Cardiac muscle cell (in vitro differentiated cells and primary cell): ENCODE data around the gene PROM1. TPM values are rescaled to one million over a fixed set of nuclear protein-coding genes. Genes with fewer than 3 reads are reported as not detected.
A peak's percentile ranks its signal among the peaks of the same experiment; 100 is the strongest.

ENCODE experiments used
- DNase-seq, 2 donors: peaks; one replicate each; pipeline versions ENCODE4 v3.0.0 to v3.0.0-alpha.2; 2010 to 2017; ENCODE audit warnings: low read depth in 1 of 2, low spot score in 1 of 2
- H3K27ac ChIP-seq: fragments of 200-600 bp; sonication (generic); 2 replicates; pipeline ENCODE4 v1.5.1; 2016
- H3K27me3 ChIP-seq: fragments of 200-600 bp; sonication (generic); 2 replicates; pipeline ENCODE4 v1.6.0; 2016; ENCODE audit warnings: control low read depth
- H3K36me3 ChIP-seq: fragments of 200-600 bp; sonication (generic); 2 replicates; pipeline ENCODE4 v1.5.1; 2016; ENCODE audit warnings: control low read depth
- H3K4me1 ChIP-seq: fragments of 200-600 bp; sonication (generic); 2 replicates; pipeline ENCODE4 v1.8.1; 2017; ENCODE audit warnings: low read depth, mild to moderate bottlenecking, mixed run types
- H3K4me3 ChIP-seq: fragments of 200-600 bp; sonication (generic); 2 replicates; pipeline ENCODE4 v1.5.1; 2016; ENCODE audit warnings: mild to moderate bottlenecking
- H3K9me3 ChIP-seq: fragments of 200-600 bp; sonication (generic); 2 replicates; pipeline ENCODE4 v1.5.1; 2017; ENCODE audit warnings: low read depth, mild to moderate bottlenecking, control low read depth
- polyA plus RNA-seq: library from polyadenylated mRNA; unstranded; fragments of >200 nt; fragmentation: Nextera tagmentation; extraction: Ambion mirVana; gene quantifications from 2 replicates; pipeline ENCODE4 v1.2.1, GENCODE V29; 2016
- total RNA-seq: library from RNA; depleted of rRNA; stranded (reverse); fragments of >200 nt; gene quantifications from 2 replicates; pipeline ENCODE4 v1.2.3, GENCODE V29; 2016
- TF ChIP-seq, protein P1 (sequence below): IDR thresholded peaks from 2 replicates; pipeline ENCODE4 v1.5.1; 2012; ENCODE audit warnings: low read depth, mild to moderate bottlenecking, low read length

The PROM1 gene
- total and polyA plus RNA-seq, 2 experiments from 2014 or later, result 2.0 to 4.9 TPM

DNA sequence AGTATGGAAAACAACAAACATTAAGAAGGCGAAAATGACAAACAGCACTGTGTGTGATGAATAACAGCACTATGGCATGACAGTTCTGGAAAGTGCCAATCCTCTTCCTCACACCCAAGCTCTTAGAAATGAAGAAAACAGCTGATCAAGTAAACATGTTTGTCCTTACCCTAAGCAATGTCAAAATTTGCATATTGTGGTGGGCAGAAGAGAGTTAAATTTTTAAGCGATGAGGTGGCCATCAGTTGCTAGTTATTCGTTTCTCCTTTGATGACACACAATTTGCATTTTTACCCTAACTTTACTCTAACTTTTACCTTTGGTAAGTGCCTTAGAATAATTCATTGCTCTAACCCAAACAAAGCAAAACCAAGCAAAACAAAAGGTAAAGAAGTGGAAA lies 8.8 kb downstream of the PROM1 start:
- TF ChIP-seq, protein P1, sequence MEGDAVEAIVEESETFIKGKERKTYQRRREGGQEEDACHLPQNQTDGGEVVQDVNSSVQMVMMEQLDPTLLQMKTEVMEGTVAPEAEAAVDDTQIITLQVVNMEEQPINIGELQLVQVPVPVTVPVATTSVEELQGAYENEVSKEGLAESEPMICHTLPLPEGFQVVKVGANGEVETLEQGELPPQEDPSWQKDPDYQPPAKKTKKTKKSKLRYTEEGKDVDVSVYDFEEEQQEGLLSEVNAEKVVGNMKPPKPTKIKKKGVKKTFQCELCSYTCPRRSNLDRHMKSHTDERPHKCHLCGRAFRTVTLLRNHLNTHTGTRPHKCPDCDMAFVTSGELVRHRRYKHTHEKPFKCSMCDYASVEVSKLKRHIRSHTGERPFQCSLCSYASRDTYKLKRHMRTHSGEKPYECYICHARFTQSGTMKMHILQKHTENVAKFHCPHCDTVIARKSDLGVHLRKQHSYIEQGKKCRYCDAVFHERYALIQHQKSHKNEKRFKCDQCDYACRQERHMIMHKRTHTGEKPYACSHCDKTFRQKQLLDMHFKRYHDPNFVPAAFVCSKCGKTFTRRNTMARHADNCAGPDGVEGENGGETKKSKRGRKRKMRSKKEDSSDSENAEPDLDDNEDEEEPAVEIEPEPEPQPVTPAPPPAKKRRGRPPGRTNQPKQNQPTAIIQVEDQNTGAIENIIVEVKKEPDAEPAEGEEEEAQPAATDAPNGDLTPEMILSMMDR, result no peak
- H3K36me3 ChIP-seq, result no peaks in the 10 kb centered on the region
- H3K27me3 ChIP-seq, result no peaks in the 10 kb centered on the region
- peaks cover 3% of the 10 kb centered on the region for H3K4me1 ChIP-seq
- DNase-seq, result no peak
- H3K4me3 ChIP-seq, result no peak overlapping the region
- H3K27ac ChIP-seq, result no peak overlapping the region
- no peaks in the 10 kb centered on the region for H3K9me3 ChIP-seq

- Histone ChIP-seq H3K36me3 (no peaks in the 10 kb centered on the region), H3K27ac (no peak overlapping the region), H3K4me1 (no peaks in the 10 kb centered on the region), H3K9me3 (no peaks in the 10 kb centered on the region), H3K27me3 (no peaks in the 10 kb centered on the region), H3K4me3 (no peak overlapping the region)
- TF ChIP-seq, protein P1, result no peak
- no peak for DNase-seq
Observed at GRCh38 chr4:16072168-16072567, 11.7 kb downstream of the PROM1 start.

GRCh38 chr4:16070203-16070602 lies 13.6 kb downstream of the PROM1 start:
- H3K4me1 ChIP-seq, result no peaks in the 10 kb centered on the region
- H3K9me3 ChIP-seq, result no peaks in the 10 kb centered on the region
- no peaks in the 10 kb centered on the region for H3K36me3 ChIP-seq
- H3K4me3 ChIP-seq, result no peak overlapping the region
- H3K27ac ChIP-seq, result no peak overlapping the region
- DNase-seq, result no peak
- H3K27me3 ChIP-seq, result no peaks in the 10 kb centered on the region
- TF ChIP-seq, protein P1, result no peak

DNA sequence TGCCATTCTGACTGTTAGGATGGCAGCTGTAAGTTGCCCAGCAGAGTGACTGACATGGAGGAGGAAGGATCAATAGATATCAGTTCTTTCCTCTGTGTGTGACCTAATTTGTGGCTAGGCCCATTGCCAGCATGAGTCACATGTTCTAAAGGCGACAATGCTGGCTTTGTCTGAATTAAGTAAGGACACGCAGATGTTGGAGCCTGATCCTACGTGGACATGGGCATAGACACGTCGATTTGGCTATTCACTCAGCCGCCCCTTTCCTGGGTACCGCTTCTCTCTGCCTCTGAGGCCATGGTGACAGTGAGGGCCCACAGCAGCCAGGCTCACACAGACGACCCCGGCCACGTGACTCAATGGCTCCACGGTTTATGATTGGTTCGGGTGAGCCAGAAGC lies 16.3 kb downstream of the PROM1 start:
- Histone ChIP-seq H3K4me3 (no peak overlapping the region), H3K27me3 (no peaks in the 10 kb centered on the region), H3K36me3 (no peaks in the 10 kb centered on the region), H3K9me3 (no peaks in the 10 kb centered on the region), H3K4me1 (no peaks in the 10 kb centered on the region), H3K27ac (no peak overlapping the region)
- TF ChIP-seq, protein P1, result no peak
- peak in 1 of 2 donors; percentile 33 for DNase-seq

GRCh38 chr4:16066586-16067128 lies 17.2 kb downstream of the PROM1 start:
- Histone ChIP-seq H3K4me3 (no peak overlapping the region), H3K9me3 (no peaks in the 10 kb centered on the region), H3K27me3 (no peaks in the 10 kb centered on the region), H3K27ac (no peak overlapping the region), H3K4me1 (no peaks in the 10 kb centered on the region), H3K36me3 (no peaks in the 10 kb centered on the region)
- TF ChIP-seq, protein P1, result no peak
- DNase-seq, result no peak
